Measurements from ENCODE around the gene DEFB110.

DEFB110 gene

DNA sequence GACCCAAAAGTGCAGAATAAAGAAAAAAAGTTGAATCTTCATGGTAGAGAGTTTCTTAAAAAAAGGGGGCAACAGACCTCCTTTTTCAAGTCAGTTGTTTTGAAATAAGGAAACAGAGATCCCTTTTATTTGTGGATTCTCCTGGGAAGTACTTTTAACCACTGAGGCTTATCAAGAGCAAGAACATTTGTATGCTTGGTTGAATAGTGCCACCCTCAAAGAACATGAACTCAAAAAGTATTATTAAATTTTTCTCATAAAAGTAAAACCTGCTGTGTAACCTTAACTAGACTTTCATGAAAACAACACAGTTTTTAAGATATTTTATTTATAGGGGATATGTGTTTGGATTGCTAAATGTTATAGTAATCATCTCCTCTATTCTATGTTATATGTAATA is at the start of gene DEFB110:
Gene DEFB110 (minus strand): TSS at position 101 of the 400 bp plus-strand sequence. CDS start 59 bp downstream, at position 42.
- Histone ChIP-seq H3K4me3 (ENCODE audit: low read length) (no peak within 1 kb of the TSS), H3K27me3 (replicated peaks; ENCODE audit: control insufficient read depth, insufficient read depth, low read length) (no peaks in the 10 kb centered on the region), H3K9ac (ENCODE audit: low read length) (no peak within 1 kb of the TSS), H3K4me1 (ENCODE audit: control insufficient read depth, insufficient read depth, low read length) (no peaks in the 10 kb centered on the region), H3K9me3 (ENCODE audit: control insufficient read depth, low read length) (no peaks in the 10 kb centered on the region), H3K36me3 (ENCODE audit: control insufficient read depth, insufficient read depth, low read length, severe bottlenecking) (no peaks in the 10 kb centered on the region)
- no peak for DNase-seq (ENCODE audit: low read depth)

DNA sequence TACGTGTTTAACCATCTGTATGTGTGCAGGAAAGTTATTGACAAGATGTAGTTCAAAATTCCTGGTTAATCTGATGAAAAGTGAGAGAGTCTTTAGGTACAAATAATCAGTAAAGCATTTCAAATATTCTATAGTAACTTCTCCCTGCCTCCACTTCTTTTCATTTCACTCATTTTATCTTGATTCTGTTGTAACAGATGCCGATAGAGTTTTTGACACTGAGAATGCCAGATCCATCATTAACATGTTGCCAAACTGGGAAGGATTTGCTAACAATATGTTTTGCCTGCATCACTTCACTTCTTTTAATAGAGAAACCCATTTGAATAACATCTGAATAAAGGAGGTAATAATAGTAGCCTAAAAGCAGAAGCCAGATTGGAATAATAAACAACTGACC is 48.3 kb upstream of the DEFB110 start:
- Histone ChIP-seq H3K27me3 (replicated peaks; ENCODE audit: control insufficient read depth, insufficient read depth, low read length) (no peaks in the 10 kb centered on the region), H3K9me3 (ENCODE audit: control insufficient read depth, low read length) (no peaks in the 10 kb centered on the region), H3K36me3 (ENCODE audit: control insufficient read depth, insufficient read depth, low read length, severe bottlenecking) (no peaks in the 10 kb centered on the region), H3K9ac (ENCODE audit: low read length) (no peak overlapping the region), H3K4me3 (ENCODE audit: low read length) (no peak overlapping the region), H3K4me1 (ENCODE audit: control insufficient read depth, insufficient read depth, low read length) (no peaks in the 10 kb centered on the region)
- no peak for DNase-seq (ENCODE audit: low read depth)

- Histone ChIP-seq H3K4me1 (ENCODE audit: control insufficient read depth, insufficient read depth, low read length) (no peaks in the 10 kb centered on the region), H3K4me3 (ENCODE audit: low read length) (no peak overlapping the region), H3K27me3 (replicated peaks; ENCODE audit: control insufficient read depth, insufficient read depth, low read length) (no peaks in the 10 kb centered on the region), H3K9me3 (ENCODE audit: control insufficient read depth, low read length) (no peaks in the 10 kb centered on the region), H3K9ac (ENCODE audit: low read length) (no peak overlapping the region), H3K36me3 (ENCODE audit: control insufficient read depth, insufficient read depth, low read length, severe bottlenecking) (no peaks in the 10 kb centered on the region)
- no peak for DNase-seq (ENCODE audit: low read depth)
Observed at GRCh38 chr6:50062051-50062450, 40.3 kb upstream of the DEFB110 start.

- no peaks in the 10 kb centered on the region for H3K36me3 ChIP-seq (ENCODE audit: control insufficient read depth, insufficient read depth, low read length, severe bottlenecking)
- no peak overlapping the region for H3K4me3 ChIP-seq (ENCODE audit: low read length)
- no peak for DNase-seq (ENCODE audit: low read depth)
- no peaks in the 10 kb centered on the region for H3K9me3 ChIP-seq (ENCODE audit: control insufficient read depth, low read length)
- no peaks in the 10 kb centered on the region for H3K4me1 ChIP-seq (ENCODE audit: control insufficient read depth, insufficient read depth, low read length)
- H3K27me3 ChIP-seq (replicated peaks; ENCODE audit: control insufficient read depth, insufficient read depth, low read length) = no peaks in the 10 kb centered on the region
- no peak overlapping the region for H3K9ac ChIP-seq (ENCODE audit: low read length)
Observed at GRCh38 chr6:50056242-50056641, 34.4 kb upstream of the DEFB110 start.

DNA sequence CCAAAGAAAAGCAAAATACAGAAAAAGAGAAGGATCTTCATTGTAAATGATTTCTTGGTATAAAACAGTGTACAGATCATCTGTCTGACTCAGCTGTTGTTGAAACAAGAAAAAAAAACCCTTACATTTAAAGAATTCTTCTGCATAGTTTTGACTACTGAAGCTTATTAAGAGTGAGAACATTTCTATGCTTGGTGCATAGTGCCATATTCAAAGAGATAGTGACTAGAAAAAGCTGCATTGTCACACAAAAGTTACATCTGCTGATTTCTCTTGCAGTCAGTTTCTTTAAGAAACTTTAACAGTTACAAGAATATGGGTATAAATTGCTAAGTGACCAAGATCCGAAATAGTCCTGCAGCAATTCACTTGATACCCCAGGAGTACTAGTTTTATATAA is 28.0 kb upstream of the DEFB110 start, which contains the start of gene DEFB112:
Gene DEFB112 (minus strand): TSS at position 101 of the 400 bp plus-strand sequence. CDS start 60 bp downstream, at position 41.
- Histone ChIP-seq H3K9me3 (ENCODE audit: control insufficient read depth, low read length) (no peaks in the 10 kb centered on the region), H3K36me3 (ENCODE audit: control insufficient read depth, insufficient read depth, low read length, severe bottlenecking) (no peaks in the 10 kb centered on the region), H3K4me3 (ENCODE audit: low read length) (no peak within 1 kb of the TSS), H3K4me1 (ENCODE audit: control insufficient read depth, insufficient read depth, low read length) (no peaks in the 10 kb centered on the region), H3K9ac (ENCODE audit: low read length) (no peak within 1 kb of the TSS), H3K27me3 (replicated peaks; ENCODE audit: control insufficient read depth, insufficient read depth, low read length) (no peaks in the 10 kb centered on the region)
- DNase-seq (ENCODE audit: low read depth) = no peak

- no peak for DNase-seq (ENCODE audit: low read depth)
- H3K4me1 ChIP-seq (ENCODE audit: control insufficient read depth, insufficient read depth, low read length) = peaks cover 8% of the 10 kb centered on the region
- H3K9me3 ChIP-seq (ENCODE audit: control insufficient read depth, low read length) = no peaks in the 10 kb centered on the region
- H3K36me3 ChIP-seq (ENCODE audit: control insufficient read depth, insufficient read depth, low read length, severe bottlenecking) = no peaks in the 10 kb centered on the region
- H3K4me3 ChIP-seq (ENCODE audit: low read length) = no peak overlapping the region
- no peak overlapping the region for H3K9ac ChIP-seq (ENCODE audit: low read length)
- no peaks in the 10 kb centered on the region for H3K27me3 ChIP-seq (replicated peaks; ENCODE audit: control insufficient read depth, insufficient read depth, low read length)
Observed at GRCh38 chr6:50047026-50047425, 25.2 kb upstream of the DEFB110 start.

- Histone ChIP-seq H3K9me3 (ENCODE audit: control insufficient read depth, low read length) (no peaks in the 10 kb centered on the region), H3K27me3 (replicated peaks; ENCODE audit: control insufficient read depth, insufficient read depth, low read length) (peaks cover 5% of the 10 kb centered on the region), H3K4me3 (ENCODE audit: low read length) (no peak overlapping the region), H3K4me1 (ENCODE audit: control insufficient read depth, insufficient read depth, low read length) (no peaks in the 10 kb centered on the region), H3K9ac (ENCODE audit: low read length) (no peak overlapping the region), H3K36me3 (ENCODE audit: control insufficient read depth, insufficient read depth, low read length, severe bottlenecking) (no peaks in the 10 kb centered on the region)
- DNase-seq (ENCODE audit: low read depth) = no peak
Observed at GRCh38 chr6:50030777-50031562, 9.2 kb upstream of the DEFB110 start.

DNA sequence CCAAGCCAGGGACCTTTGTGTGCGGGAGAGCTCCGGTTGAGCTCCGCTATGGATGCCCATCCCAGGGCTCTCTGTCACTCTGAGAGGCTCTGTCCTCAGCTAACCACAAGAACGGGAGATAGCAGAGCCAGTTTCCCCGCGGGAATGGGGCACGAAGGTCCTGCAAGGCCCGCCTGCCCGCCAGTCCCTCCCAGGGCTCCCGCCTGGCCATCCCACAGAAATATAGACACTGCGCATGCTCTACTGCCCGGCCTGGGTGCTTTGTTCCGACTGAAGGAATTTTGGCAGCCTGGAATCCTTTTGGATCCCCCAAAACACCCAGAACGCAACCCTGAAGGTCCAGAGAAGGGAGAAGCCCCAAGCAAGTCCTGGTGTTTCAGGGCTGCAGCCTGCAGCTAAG is 8.6 kb upstream of the DEFB110 start:
- Histone ChIP-seq H3K4me1 (ENCODE audit: control insufficient read depth, insufficient read depth, low read length) (no peaks in the 10 kb centered on the region), H3K9ac (ENCODE audit: low read length) (no peak overlapping the region), H3K27me3 (replicated peaks; ENCODE audit: control insufficient read depth, insufficient read depth, low read length) (peaks cover 5% of the 10 kb centered on the region), H3K4me3 (ENCODE audit: low read length) (no peak overlapping the region), H3K36me3 (ENCODE audit: control insufficient read depth, insufficient read depth, low read length, severe bottlenecking) (no peaks in the 10 kb centered on the region), H3K9me3 (ENCODE audit: control insufficient read depth, low read length) (no peaks in the 10 kb centered on the region)
- no peak for DNase-seq (ENCODE audit: low read depth)

GRCh38 chr6:50025258-50025657 is 3.5 kb upstream of the DEFB110 start:
- no peak for DNase-seq (ENCODE audit: low read depth)
- H3K4me1 ChIP-seq (ENCODE audit: control insufficient read depth, insufficient read depth, low read length) = no peaks in the 10 kb centered on the region
- no peaks in the 10 kb centered on the region for H3K9me3 ChIP-seq (ENCODE audit: control insufficient read depth, low read length)
- no peak overlapping the region for H3K4me3 ChIP-seq (ENCODE audit: low read length)
- H3K27me3 ChIP-seq (replicated peaks; ENCODE audit: control insufficient read depth, insufficient read depth, low read length) = no peaks in the 10 kb centered on the region
- no peaks in the 10 kb centered on the region for H3K36me3 ChIP-seq (ENCODE audit: control insufficient read depth, insufficient read depth, low read length, severe bottlenecking)
- no peak overlapping the region for H3K9ac ChIP-seq (ENCODE audit: low read length)

GRCh38 chr6:50007819-50008218 is 14.0 kb downstream of the DEFB110 start:
- DNase-seq (ENCODE audit: low read depth) = no peak
- no peaks in the 10 kb centered on the region for H3K27me3 ChIP-seq (replicated peaks; ENCODE audit: control insufficient read depth, insufficient read depth, low read length)
- no peaks in the 10 kb centered on the region for H3K36me3 ChIP-seq (ENCODE audit: control insufficient read depth, insufficient read depth, low read length, severe bottlenecking)
- H3K9ac ChIP-seq (ENCODE audit: low read length) = no peak overlapping the region
- no peaks in the 10 kb centered on the region for H3K9me3 ChIP-seq (ENCODE audit: control insufficient read depth, low read length)
- H3K4me1 ChIP-seq (ENCODE audit: control insufficient read depth, insufficient read depth, low read length) = peaks cover 7% of the 10 kb centered on the region
- no peak overlapping the region for H3K4me3 ChIP-seq (ENCODE audit: low read length)

- H3K9me3 ChIP-seq (ENCODE audit: control insufficient read depth, low read length) = no peaks in the 10 kb centered on the region
- H3K9ac ChIP-seq (ENCODE audit: low read length) = no peak overlapping the region
Observed at GRCh38 chr6:50003139-50003538, 18.7 kb downstream of the DEFB110 start.

DNA sequence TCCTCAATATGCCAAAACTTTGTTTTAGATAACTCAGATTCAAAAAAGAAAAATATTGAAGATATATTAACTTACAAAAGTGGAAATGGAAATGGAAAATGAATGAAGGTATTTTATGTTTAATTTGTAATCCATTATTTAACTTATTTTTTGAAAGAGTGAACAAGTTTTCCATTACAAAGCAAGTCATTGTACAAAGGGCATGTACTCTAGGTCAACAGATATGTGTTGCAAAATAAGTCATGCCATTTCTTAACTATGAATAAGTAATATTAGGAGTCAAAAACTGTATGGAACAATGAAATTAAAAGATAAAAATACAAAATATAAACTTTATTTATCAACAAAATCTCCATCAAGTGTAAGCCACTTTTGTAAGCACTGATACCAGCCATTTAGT is 26.5 kb downstream of the DEFB110 start:
- no peak overlapping the region for H3K4me3 ChIP-seq (ENCODE audit: low read length)
- H3K9me3 ChIP-seq (ENCODE audit: control insufficient read depth, low read length) = no peaks in the 10 kb centered on the region
- no peaks in the 10 kb centered on the region for H3K27me3 ChIP-seq (replicated peaks; ENCODE audit: control insufficient read depth, insufficient read depth, low read length)
- no peak overlapping the region for H3K9ac ChIP-seq (ENCODE audit: low read length)
- no peaks in the 10 kb centered on the region for H3K36me3 ChIP-seq (ENCODE audit: control insufficient read depth, insufficient read depth, low read length, severe bottlenecking)
- DNase-seq (ENCODE audit: low read depth) = no peak
- peaks cover 4% of the 10 kb centered on the region for H3K4me1 ChIP-seq (ENCODE audit: control insufficient read depth, insufficient read depth, low read length)

More at GRCh38 chr6:50003139-50003538, 18.7 kb downstream of the DEFB110 start:
- Histone ChIP-seq H3K4me3 (ENCODE audit: low read length) (no peak overlapping the region), H3K36me3 (ENCODE audit: control insufficient read depth, insufficient read depth, low read length, severe bottlenecking) (no peaks in the 10 kb centered on the region), H3K27me3 (replicated peaks; ENCODE audit: control insufficient read depth, insufficient read depth, low read length) (no peaks in the 10 kb centered on the region), H3K4me1 (ENCODE audit: control insufficient read depth, insufficient read depth, low read length) (no peaks in the 10 kb centered on the region)
- DNase-seq (ENCODE audit: low read depth) = no peak

All from adipocyte (in vitro differentiated cells).